ENCODE results near the gene NAA20.

Gene NAA20

GRCh38 chr20:20031790-20032189 lies 14.6 kb downstream of the NAA20 start:
- H3K4me3 ChIP-seq (ENCODE audit: low read length) = no peak overlapping the region
- TF ChIP-seq CTCF (conservative IDR thresholded peaks at IDR 0.05; ENCODE audit: low read depth, low read length) = no peak
- no peak for DNase-seq (ENCODE audit: low read depth)

- no peak for TF ChIP-seq CTCF (conservative IDR thresholded peaks at IDR 0.05; ENCODE audit: low read depth, low read length)
- no peak for DNase-seq (ENCODE audit: low read depth)
- H3K4me3 ChIP-seq (ENCODE audit: low read length) = no peak overlapping the region
Observed at GRCh38 chr20:20034486-20034885, 17.3 kb downstream of the NAA20 start.

- no peak for DNase-seq (ENCODE audit: low read depth)
- no peak overlapping the region for H3K4me3 ChIP-seq (ENCODE audit: low read length)
- no peak for TF ChIP-seq CTCF (conservative IDR thresholded peaks at IDR 0.05; ENCODE audit: low read depth, low read length)
Observed at GRCh38 chr20:20036756-20037155, 19.6 kb downstream of the NAA20 start.

GRCh38 chr20:20037960-20038359 lies 20.8 kb downstream of the NAA20 start:
- no peak for TF ChIP-seq CTCF (conservative IDR thresholded peaks at IDR 0.05; ENCODE audit: low read depth, low read length)
- no peak overlapping the region for H3K4me3 ChIP-seq (ENCODE audit: low read length)
- DNase-seq (ENCODE audit: low read depth) = peak; percentile 52

GRCh38 chr20:20038586-20038985 lies 21.4 kb downstream of the NAA20 start:
- no peak for DNase-seq (ENCODE audit: low read depth)
- no peak for TF ChIP-seq CTCF (conservative IDR thresholded peaks at IDR 0.05; ENCODE audit: low read depth, low read length)
- H3K4me3 ChIP-seq (ENCODE audit: low read length) = no peak overlapping the region

- no peak for TF ChIP-seq CTCF (conservative IDR thresholded peaks at IDR 0.05; ENCODE audit: low read depth, low read length)
- H3K4me3 ChIP-seq (ENCODE audit: low read length) = no peak overlapping the region
- DNase-seq (ENCODE audit: low read depth) = no peak
Observed at GRCh38 chr20:20039752-20040387, 22.7 kb downstream of the NAA20 start.

- TF ChIP-seq CTCF (conservative IDR thresholded peaks at IDR 0.05; ENCODE audit: low read depth, low read length) = no peak
- H3K4me3 ChIP-seq (ENCODE audit: low read length) = peak overlapping the region; percentile 98
- no peak for DNase-seq (ENCODE audit: low read depth)
Observed at GRCh38 chr20:20051767-20052073, 34.6 kb downstream of the NAA20 start.
